MM.1S (cell line): ENCODE measurements around the gene FCRL5.

Experiments
- DNase-seq: peaks from one replicate; pipeline ENCODE4 v3.0.0-alpha.2; 2015
- H2AFZ ChIP-seq: fragments of 300-600 bp; sonication (generic); 2 replicates; pipeline ENCODE4 v1.6.0; 2016; ENCODE audit warnings: antibody characterized with exemption, low read length
- H3F3A ChIP-seq: fragments of 300-600 bp; sonication (generic); 2 replicates; pipeline ENCODE4 v1.6.1; 2016; ENCODE audit warnings: mild to moderate bottlenecking, antibody characterized with exemption, low read length, moderate library complexity, mixed read lengths; ENCODE audit not compliant: insufficient read depth
- H3K27ac ChIP-seq: fragments of 300-600 bp; sonication (generic); 2 replicates; pipeline ENCODE4 v1.5.1; 2016; ENCODE audit warnings: mild to moderate bottlenecking, low read length
- H3K27me3 ChIP-seq: fragments of 300-600 bp; sonication (generic); replicated peaks from 2 replicates; pipeline ENCODE4 v1.6.0; 2016; ENCODE audit warnings: low read length; ENCODE audit not compliant: insufficient read depth
- H3K36me3 ChIP-seq: fragments of 300-600 bp; sonication (generic); replicated peaks from 2 replicates; pipeline ENCODE4 v1.6.1; 2016; ENCODE audit warnings: mild to moderate bottlenecking, low read length, mixed read lengths; ENCODE audit not compliant: insufficient read depth
- H3K4me1 ChIP-seq: fragments of 300-600 bp; sonication (generic); 2 replicates; pipeline ENCODE4 v1.6.1; 2016; ENCODE audit warnings: low read length, mixed read lengths
- H3K4me2 ChIP-seq: fragments of 300-600 bp; sonication (generic); 2 replicates; pipeline ENCODE4 v1.6.0; 2016; ENCODE audit warnings: low read depth, low read length
- H3K4me3 ChIP-seq: fragments of 300-600 bp; sonication (generic); 2 replicates; pipeline ENCODE4 v1.5.1; 2016; ENCODE audit warnings: low read length, mixed read lengths
- H3K79me2 ChIP-seq: fragments of 300-600 bp; sonication (generic); 2 replicates; pipeline ENCODE4 v1.6.1; 2016; ENCODE audit warnings: mixed run types, low read length, mixed read lengths
- H3K9ac ChIP-seq: fragments of 300-600 bp; sonication (generic); 2 replicates; pipeline ENCODE4 v1.6.1; 2016; ENCODE audit warnings: low read length, mixed read lengths
- H3K9me2 ChIP-seq: fragments of 300-600 bp; sonication (generic); replicated peaks from 2 replicates; pipeline ENCODE4 v1.6.1; 2016; ENCODE audit warnings: mild to moderate bottlenecking, low read length, mixed read lengths; ENCODE audit not compliant: insufficient read depth
- H3K9me3 ChIP-seq: fragments of 300-600 bp; sonication (generic); replicated peaks from 2 replicates; pipeline ENCODE4 v1.6.1; 2016; ENCODE audit warnings: mild to moderate bottlenecking, low read length, mixed read lengths; ENCODE audit not compliant: insufficient read depth
- H4K20me1 ChIP-seq: fragments of 300-600 bp; sonication (generic); 2 replicates; pipeline ENCODE4 v1.6.1; 2016; ENCODE audit warnings: mild to moderate bottlenecking, low read length, moderate library complexity, mixed read lengths; ENCODE audit not compliant: insufficient read depth
- CTCF ChIP-seq: fragments of 300-600 bp; sonication (generic); IDR thresholded peaks from 2 replicates; pipeline ENCODE4 v1.5.1; 2016; ENCODE audit warnings: antibody characterized with exemption, low read length, mixed read lengths
- EZH2 ChIP-seq: fragments of 300-600 bp; sonication (generic); optimal IDR thresholded peaks from 2 replicates; pipeline ENCODE3; 2017; ENCODE audit warnings: low read depth, mild to moderate bottlenecking, antibody characterized with exemption, low read length, mixed read lengths
- EZH2phosphoT487 ChIP-seq: fragments of 300-600 bp; sonication (generic); IDR thresholded peaks from 2 replicates; pipeline ENCODE4 v1.6.1; 2018; ENCODE audit warnings: antibody characterized with exemption, low read length

The FCRL5 gene

GRCh38 chr1:157596384-157596783 is 44.1 kb upstream of the FCRL5 start:
- Histone ChIP-seq H3K4me2 (peak overlapping the region; percentile 39), H3K9me2 (no peaks in the 10 kb centered on the region), H3K27ac (no peak overlapping the region), H3F3A (peaks cover 35% of the 10 kb centered on the region), H2AFZ (no peak overlapping the region), H3K9ac (no peak overlapping the region), H3K79me2 (no peaks in the 10 kb centered on the region), H3K4me3 (no peak overlapping the region), H3K36me3 (no peaks in the 10 kb centered on the region), H3K4me1 (peaks cover 43% of the 10 kb centered on the region), H3K9me3 (no peaks in the 10 kb centered on the region), H4K20me1 (0 out of 2 replicates have a peak, but pooled peaks cover 3% of the 10 kb centered on the region), H3K27me3 (peaks cover 70% of the 10 kb centered on the region)
- TF ChIP-seq EZH2phosphoT487: no peak
- TF ChIP-seq CTCF: no peak
- no peak for TF ChIP-seq EZH2
- peak; percentile 59 for DNase-seq

GRCh38 chr1:157595356-157595755 is 43.0 kb upstream of the FCRL5 start:
- H3K9ac ChIP-seq: no peak overlapping the region
- peaks cover 71% of the 10 kb centered on the region for H3K27me3 ChIP-seq
- no peaks in the 10 kb centered on the region for H3K9me3 ChIP-seq
- peaks cover 35% of the 10 kb centered on the region for H3F3A ChIP-seq
- no peak overlapping the region for H3K27ac ChIP-seq
- no peak overlapping the region for H3K4me3 ChIP-seq
- H3K4me2 ChIP-seq: peak overlapping the region; percentile 39
- H3K9me2 ChIP-seq: no peaks in the 10 kb centered on the region
- H3K79me2 ChIP-seq: no peaks in the 10 kb centered on the region
- no peaks in the 10 kb centered on the region for H3K36me3 ChIP-seq
- 0 out of 2 replicates have a peak, but pooled peaks have one; percentile 86 for TF ChIP-seq EZH2phosphoT487
- no peak for TF ChIP-seq CTCF
- DNase-seq: peak; percentile 88
- 0 out of 2 replicates have a peak, but pooled peaks cover 3% of the 10 kb centered on the region for H4K20me1 ChIP-seq
- H2AFZ ChIP-seq: no peak overlapping the region
- peaks cover 43% of the 10 kb centered on the region for H3K4me1 ChIP-seq

- TF ChIP-seq CTCF: no peak
- no peak for TF ChIP-seq EZH2
- no peak for TF ChIP-seq EZH2phosphoT487
- Histone ChIP-seq H3F3A (no peaks in the 10 kb centered on the region), H3K79me2 (no peaks in the 10 kb centered on the region), H4K20me1 (no peaks in the 10 kb centered on the region), H3K9me3 (no peaks in the 10 kb centered on the region), H3K4me3 (no peak overlapping the region), H3K36me3 (no peaks in the 10 kb centered on the region), H3K27me3 (peaks cover 42% of the 10 kb centered on the region), H3K4me2 (no peak overlapping the region), H3K9me2 (no peaks in the 10 kb centered on the region), H3K27ac (no peak overlapping the region), H2AFZ (no peak overlapping the region), H3K4me1 (no peaks in the 10 kb centered on the region), H3K9ac (no peak overlapping the region)
- DNase-seq: peak; percentile 32
Measured at GRCh38 chr1:157585984-157586383, 33.7 kb upstream of the FCRL5 start.
